Panc1 (cell line): ENCODE results near the gene MTFR1L. TPM values are rescaled to one million over a fixed set of nuclear protein-coding genes. Genes with fewer than 3 reads are reported as not detected.

Experiments used
- ATAC-seq: fragments of 200-7000 bp; cut with Tn5 transposase; 2 replicates; pipeline ENCODE4 v1.9.1; 2020; ENCODE audit warnings: mild to moderate bottlenecking, moderate library complexity
- BruUV-seq: library from RNA; stranded (reverse); fragments of 400-500 nt; replicated peaks from 2 replicates; lab custom pipeline; 2021; lab: Mats Ljungman, UMichigan
- CTCF ChIA-PET: fragments of 300-600 bp; sonication (Branson Sonifier 250); formaldehyde crosslinking; loops from one replicate; lab custom pipeline; 2022; ENCODE audit warnings: antibody characterized with exemption; lab: Charles Lee
- POLR2A ChIA-PET: fragments of 300-600 bp; sonication (Branson Sonifier 250); formaldehyde crosslinking; loops from one replicate; lab custom pipeline; 2022; ENCODE audit warnings: antibody characterized with exemption; lab: Charles Lee
- DNase-seq: peaks from one replicate; pipeline ENCODE4 v3.0.0-alpha.2; 2010; ENCODE audit warnings: low read depth, low spot score
- H3K27ac ChIP-seq: 2 replicates; pipeline ENCODE4 v1.5.1; 2011; ENCODE audit warnings: mild to moderate bottlenecking, low read length, inconsistent platforms
- H3K27me3 ChIP-seq: fragments of 200-500 bp; sonication (Bioruptor generic); 2 replicates; pipeline ENCODE4 v1.6.0; 2014; ENCODE audit warnings: low read length, inconsistent platforms; ENCODE audit not compliant: control insufficient read depth, insufficient read depth
- H3K36me3 ChIP-seq: fragments of 200-500 bp; sonication (Bioruptor generic); 2 replicates; pipeline ENCODE4 v1.5.1; 2014; ENCODE audit warnings: inconsistent platforms, mild to moderate bottlenecking, low read length, moderate library complexity; ENCODE audit not compliant: control insufficient read depth, insufficient read depth
- H3K4me1 ChIP-seq: 2 replicates; pipeline ENCODE4 v1.5.1; 2011; ENCODE audit warnings: inconsistent platforms, mild to moderate bottlenecking, low read length, moderate library complexity; ENCODE audit not compliant: control insufficient read depth, insufficient read depth
- H3K4me3 ChIP-seq, 2 experiments: 2 replicates each; pipeline ENCODE4 v1.5.1; 2011 to 2012; ENCODE audit warnings: low read depth in 2 of 2, low read length in 2 of 2, mild to moderate bottlenecking in 2 of 2, inconsistent platforms in 1 of 2, moderate library complexity in 1 of 2
- H3K9me3 ChIP-seq: fragments of 200-500 bp; sonication (Bioruptor generic); 2 replicates; pipeline ENCODE4 v1.5.1; 2014; ENCODE audit warnings: low read depth, mild to moderate bottlenecking, inconsistent platforms, low read length, moderate library complexity; ENCODE audit not compliant: control insufficient read depth, insufficient read depth
- CTCF ChIP-seq: fragments of 450-650 bp; IDR thresholded peaks from 2 replicates; pipeline ENCODE4 v1.5.1; 2017; ENCODE audit warnings: mild to moderate bottlenecking
- POLR2AphosphoS5 ChIP-seq: IDR thresholded peaks from 2 replicates; pipeline ENCODE4 v1.6.1; 2012; ENCODE audit warnings: mild to moderate bottlenecking, low read depth, low read length, moderate library complexity
- SIN3A ChIP-seq: IDR thresholded peaks from 2 replicates; pipeline ENCODE4 v1.6.1; 2012; ENCODE audit warnings: low read depth, mild to moderate bottlenecking, low read length, moderate library complexity, borderline replicate concordance; ENCODE audit not compliant: insufficient read depth
- TCF7L2 ChIP-seq: IDR thresholded peaks from 2 replicates; pipeline ENCODE4 v1.6.1; 2011; ENCODE audit warnings: mild to moderate bottlenecking, low read depth, low read length, inconsistent platforms
- in situ Hi-C: cut with HindIII; loops from 2 replicates; pipeline ENCODE4 v1.10.0; 2016; ENCODE audit warnings: low sequenced_read_pairs, low pct_unique_long_range_greater_than_20kb
- intact Hi-C: fragments of 100-400 bp; cut with micrococcal nuclease; formaldehyde crosslinking; loops from one replicate; pipeline ENCODE4 v1.10.0; 2022; ENCODE audit not compliant: unreplicated experiment
- total RNA-seq: library from RNA; stranded (reverse); gene quantifications from one replicate; pipeline ENCODE4 v1.2.1, GENCODE V29; 2021; ENCODE audit not compliant: unreplicated experiment
- TF ChIP-seq, protein P1 (sequence below), 2 experiments: IDR thresholded peaks; 2 replicates each; pipeline ENCODE4 v1.6.1; 2011 to 2012; ENCODE audit warnings: low read depth in 2 of 2, control low read depth in 1 of 2, low read length in 1 of 2, mild to moderate bottlenecking in 1 of 2, moderate library complexity in 1 of 2; ENCODE audit not compliant: insufficient read depth in 1 of 2

The MTFR1L gene
- total RNA-seq, 1 experiment from 2014 or later: 68.5 TPM

DNA sequence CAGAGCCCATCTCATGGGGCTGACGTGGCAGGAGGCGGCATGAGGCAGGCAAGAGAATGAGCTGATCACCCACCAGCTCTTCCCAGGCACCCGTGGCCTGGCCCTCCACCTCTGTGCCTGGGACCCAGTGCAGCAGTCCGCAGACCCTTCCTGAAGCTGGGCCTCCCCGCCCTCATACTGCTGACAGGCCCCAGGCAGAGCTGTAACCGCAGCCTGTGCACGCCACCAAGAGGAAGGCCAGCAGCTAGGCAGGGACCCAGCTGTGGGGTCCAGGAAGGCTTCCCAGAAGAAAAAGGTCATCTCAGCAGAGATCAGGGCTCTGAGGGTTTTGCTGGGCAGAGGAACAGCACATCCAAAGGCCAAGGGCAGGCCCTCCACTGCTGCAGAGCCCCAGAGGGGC, 9.8 kb upstream of the MTFR1L start:
- no peak for DNase-seq
- intact Hi-C loops: no loop called here
- ChIA-PET CTCF (interaction anchor here (0.6 kb wide), 2 partner anchors 237 to 289 kb away, joined by 9 to 11 read pairs; no protein-coding TSS in a partner anchor), POLR2A (interaction anchor here (0.5 kb wide), 1 partner anchor 8 kb away, joined by 3 read pairs; no protein-coding TSS in a partner anchor)
- TF ChIP-seq TCF7L2 (no peak), CTCF (no peak)
- no peaks in the 10 kb centered on the region for H3K27me3 ChIP-seq
- H3K36me3 ChIP-seq: no peaks in the 10 kb centered on the region
- BruUV-seq: no TSS peak
- in situ Hi-C loops: no loop called here
- H3K4me3 ChIP-seq: no peak overlapping the region
- ATAC-seq: 0 out of 2 replicates have a peak, but pooled peaks have one; percentile 3
- no peaks in the 10 kb centered on the region for H3K4me1 ChIP-seq
- H3K27ac ChIP-seq: no peak overlapping the region
- no peaks in the 10 kb centered on the region for H3K9me3 ChIP-seq

DNA sequence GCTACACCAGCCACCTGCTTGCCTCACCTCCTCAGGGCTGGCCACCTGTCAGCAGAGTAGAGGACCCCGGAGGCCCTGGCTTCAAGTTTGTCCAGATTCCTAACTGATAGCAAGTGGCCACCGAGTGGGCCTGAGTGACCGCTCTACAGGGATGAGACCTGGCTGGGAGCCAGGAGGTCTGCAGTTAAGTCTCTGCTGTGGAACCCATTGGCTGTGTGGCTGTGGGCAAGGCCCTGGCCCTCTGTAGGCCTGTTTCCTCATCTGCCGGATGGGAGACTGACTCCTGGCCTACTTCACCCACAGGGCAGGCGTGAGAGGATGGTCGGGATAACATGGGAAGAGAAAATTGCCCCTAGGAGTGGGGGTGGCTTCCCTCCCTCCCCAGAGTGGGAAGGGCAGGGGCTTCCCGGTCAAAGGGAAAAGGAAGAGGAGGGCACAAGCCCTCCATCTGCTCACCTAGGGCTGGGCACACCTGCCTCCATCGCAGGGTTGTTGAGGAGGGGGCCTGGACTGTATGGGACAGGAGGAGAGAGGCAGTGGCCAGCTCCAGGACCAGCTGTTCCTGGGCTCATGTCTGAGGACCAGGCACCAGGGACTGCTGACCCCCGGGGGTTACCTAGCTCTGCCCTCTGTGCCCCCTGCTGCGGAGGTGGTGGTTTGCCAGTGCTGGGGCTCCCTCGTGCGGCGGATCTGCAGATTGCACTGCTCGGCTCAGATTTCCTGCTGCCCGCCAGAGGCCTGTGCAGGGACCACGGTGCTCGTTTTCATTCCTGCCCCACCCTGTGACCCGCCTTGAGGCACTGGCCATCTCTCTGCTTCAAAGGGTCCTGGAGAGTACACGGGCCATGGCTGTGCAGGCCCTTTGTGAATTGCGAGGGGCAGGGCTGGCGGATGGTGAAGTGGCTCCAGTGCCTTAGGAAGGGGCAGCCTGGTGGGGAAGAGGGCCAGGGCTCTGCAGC, 9.1 kb upstream of the MTFR1L start:
- Histone ChIP-seq H3K4me1 (no peaks in the 10 kb centered on the region), H3K36me3 (no peaks in the 10 kb centered on the region), H3K4me3 (no peak overlapping the region), H3K9me3 (no peaks in the 10 kb centered on the region), H3K27me3 (no peaks in the 10 kb centered on the region), H3K27ac (no peak overlapping the region)
- in situ Hi-C loops: no loop called here
- CTCF ChIA-PET: interaction anchor here (0.6 kb wide), 1 partner anchor 238 kb away, joined by 11 read pairs; no protein-coding TSS in a partner anchor
- POLR2A ChIA-PET: no interaction called here
- intact Hi-C loops: no loop called here
- peak; percentile 42 for DNase-seq
- BruUV-seq: no TSS peak
- peak; percentile 81 for ATAC-seq
- TF ChIP-seq POLR2AphosphoS5 (no peak), CTCF (peak; percentile 97), TCF7L2 (no peak), SIN3A (no peak)
- TF ChIP-seq, protein P1, sequence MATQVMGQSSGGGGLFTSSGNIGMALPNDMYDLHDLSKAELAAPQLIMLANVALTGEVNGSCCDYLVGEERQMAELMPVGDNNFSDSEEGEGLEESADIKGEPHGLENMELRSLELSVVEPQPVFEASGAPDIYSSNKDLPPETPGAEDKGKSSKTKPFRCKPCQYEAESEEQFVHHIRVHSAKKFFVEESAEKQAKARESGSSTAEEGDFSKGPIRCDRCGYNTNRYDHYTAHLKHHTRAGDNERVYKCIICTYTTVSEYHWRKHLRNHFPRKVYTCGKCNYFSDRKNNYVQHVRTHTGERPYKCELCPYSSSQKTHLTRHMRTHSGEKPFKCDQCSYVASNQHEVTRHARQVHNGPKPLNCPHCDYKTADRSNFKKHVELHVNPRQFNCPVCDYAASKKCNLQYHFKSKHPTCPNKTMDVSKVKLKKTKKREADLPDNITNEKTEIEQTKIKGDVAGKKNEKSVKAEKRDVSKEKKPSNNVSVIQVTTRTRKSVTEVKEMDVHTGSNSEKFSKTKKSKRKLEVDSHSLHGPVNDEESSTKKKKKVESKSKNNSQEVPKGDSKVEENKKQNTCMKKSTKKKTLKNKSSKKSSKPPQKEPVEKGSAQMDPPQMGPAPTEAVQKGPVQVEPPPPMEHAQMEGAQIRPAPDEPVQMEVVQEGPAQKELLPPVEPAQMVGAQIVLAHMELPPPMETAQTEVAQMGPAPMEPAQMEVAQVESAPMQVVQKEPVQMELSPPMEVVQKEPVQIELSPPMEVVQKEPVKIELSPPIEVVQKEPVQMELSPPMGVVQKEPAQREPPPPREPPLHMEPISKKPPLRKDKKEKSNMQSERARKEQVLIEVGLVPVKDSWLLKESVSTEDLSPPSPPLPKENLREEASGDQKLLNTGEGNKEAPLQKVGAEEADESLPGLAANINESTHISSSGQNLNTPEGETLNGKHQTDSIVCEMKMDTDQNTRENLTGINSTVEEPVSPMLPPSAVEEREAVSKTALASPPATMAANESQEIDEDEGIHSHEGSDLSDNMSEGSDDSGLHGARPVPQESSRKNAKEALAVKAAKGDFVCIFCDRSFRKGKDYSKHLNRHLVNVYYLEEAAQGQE (IDR thresholded peaks at IDR 0.05; ENCODE audit: insufficient read depth in 1 of 2, low read depth in 2 of 2, low read length in 1 of 2): no peak
